IMR-90 (cell line): Measurements from ENCODE around the gene PIP4K2B. TPM values are rescaled to one million over a fixed set of nuclear protein-coding genes. Genes with fewer than 3 reads are reported as not detected.

Experiments
- ATAC-seq: fragments of 200-7000 bp; cut with Tn5 transposase; 2 replicates; pipeline ENCODE4 v1.9.1; 2020; ENCODE audit warnings: low read depth, mild to moderate bottlenecking, moderate library complexity
- BruUV-seq: library from RNA; stranded (reverse); fragments of 400-500 nt; replicated peaks from 2 replicates; lab custom pipeline; 2021; lab: Mats Ljungman, UMichigan
- CTCF ChIA-PET: fragments of 300-600 bp; formaldehyde crosslinking; extraction: SDS; loops from one replicate; lab custom pipeline; 2021; ENCODE audit warnings: antibody characterized with exemption; lab: Yijun Ruan, JAX
- POLR2A ChIA-PET: fragments of 300-600 bp; sonication (Branson Sonifier 250); formaldehyde crosslinking; loops from one replicate; lab custom pipeline; 2022; ENCODE audit warnings: antibody characterized with exemption; ENCODE audit not compliant: unreplicated experiment; lab: Charles Lee
- DNase-seq: peaks from one replicate; pipeline ENCODE4 v3.0.0; 2013
- H2AFZ ChIP-seq: replicated peaks from 2 replicates; pipeline ENCODE3; 2013; ENCODE audit warnings: low read length, mild to moderate bottlenecking; ENCODE audit not compliant: poor library complexity
- H2AK5ac ChIP-seq: 2 replicates; pipeline ENCODE4 v1.6.1; 2013; ENCODE audit warnings: low read depth, low read length, inconsistent platforms
- H2AK9ac ChIP-seq: replicated peaks from 2 replicates; pipeline ENCODE3; 2013; ENCODE audit warnings: mild to moderate bottlenecking, low read depth, low read length, moderate library complexity; ENCODE audit not compliant: poor library complexity
- H2BK120ac ChIP-seq: 2 replicates; pipeline ENCODE4 v1.6.1; 2013; ENCODE audit warnings: low read depth, low read length, inconsistent platforms
- H2BK15ac ChIP-seq: 3 replicates; pipeline ENCODE4 v1.6.1; 2013; ENCODE audit warnings: low read depth, low read length, inconsistent platforms
- H2BK20ac ChIP-seq: 2 replicates; pipeline ENCODE4 v1.6.1; 2013; ENCODE audit warnings: low read depth, mild to moderate bottlenecking, inconsistent platforms, low read length, moderate library complexity
- H2BK5ac ChIP-seq: 2 replicates; pipeline ENCODE4 v1.6.1; 2013; ENCODE audit warnings: mild to moderate bottlenecking, low read depth, low read length, inconsistent platforms; ENCODE audit not compliant: poor library complexity, severe bottlenecking
- H3K14ac ChIP-seq: replicated peaks from 2 replicates; pipeline ENCODE4 v1.6.1; 2013; ENCODE audit warnings: low read depth, low read length, inconsistent platforms
- H3K18ac ChIP-seq: 2 replicates; pipeline ENCODE4 v1.6.1; 2013; ENCODE audit warnings: low read depth, low read length, control low read depth
- H3K23ac ChIP-seq: 2 replicates; pipeline ENCODE4 v1.6.1; 2013; ENCODE audit warnings: low read depth, low read length, inconsistent platforms
- H3K27ac ChIP-seq: 2 replicates; pipeline ENCODE4 v1.5.1; 2013; ENCODE audit warnings: mild to moderate bottlenecking, control low read depth, low read length; ENCODE audit not compliant: insufficient read depth
- H3K27me3 ChIP-seq: 2 replicates; pipeline ENCODE4 v1.6.1; 2013; ENCODE audit warnings: low read length; ENCODE audit not compliant: control insufficient read depth, insufficient read depth
- H3K36me3 ChIP-seq: 2 replicates; pipeline ENCODE4 v1.6.1; 2013; ENCODE audit warnings: low read length, mixed read lengths; ENCODE audit not compliant: control insufficient read depth, insufficient read depth
- H3K4ac ChIP-seq: 2 replicates; pipeline ENCODE4 v1.6.1; 2013; ENCODE audit warnings: low read depth, low read length, inconsistent platforms
- H3K4me1 ChIP-seq: 2 replicates; pipeline ENCODE4 v1.6.1; 2013; ENCODE audit warnings: low read length, mixed read lengths; ENCODE audit not compliant: control insufficient read depth, insufficient read depth
- H3K4me2 ChIP-seq: 2 replicates; pipeline ENCODE4 v1.6.1; 2013; ENCODE audit warnings: low read depth, mild to moderate bottlenecking, control low read depth, low read length, moderate library complexity
- H3K4me3 ChIP-seq: 2 replicates; pipeline ENCODE4 v1.5.1; 2013; ENCODE audit warnings: low read depth, mild to moderate bottlenecking, control low read depth, low read length, moderate library complexity; ENCODE audit not compliant: insufficient read depth
- H3K56ac ChIP-seq: 2 replicates; pipeline ENCODE4 v1.6.1; 2013; ENCODE audit warnings: low read length, inconsistent platforms; ENCODE audit not compliant: insufficient read depth; ENCODE audit errors: extremely low read depth
- H3K79me1 ChIP-seq, 2 experiments: 2 replicates each; pipeline ENCODE4 v1.6.1; 2013; ENCODE audit warnings: low read length in 2 of 2, inconsistent platforms in 1 of 2, low read depth in 1 of 2
- H3K9ac ChIP-seq: 2 replicates; pipeline ENCODE4 v1.6.1; 2013; ENCODE audit warnings: low read depth, low read length, control low read depth
- H3K9me1 ChIP-seq: 2 replicates; pipeline ENCODE4 v1.6.1; 2013; ENCODE audit warnings: low read length, inconsistent platforms; ENCODE audit not compliant: insufficient read depth
- H3K9me3 ChIP-seq: 2 replicates; pipeline ENCODE4 v1.6.1; 2013; ENCODE audit warnings: low read length; ENCODE audit not compliant: control insufficient read depth, insufficient read depth
- H4K20me1 ChIP-seq: 2 replicates; pipeline ENCODE4 v1.6.1; 2013; ENCODE audit warnings: low read length, inconsistent platforms; ENCODE audit not compliant: insufficient read depth
- H4K5ac ChIP-seq: 2 replicates; pipeline ENCODE4 v1.6.1; 2013; ENCODE audit warnings: mild to moderate bottlenecking, low read depth, low read length, control low read depth
- H4K8ac ChIP-seq, 2 experiments: 2 replicates each; pipeline ENCODE4 v1.6.1; 2013; ENCODE audit warnings: low read depth in 2 of 2, low read length in 2 of 2, control low read depth in 1 of 2, inconsistent platforms in 1 of 2
- H4K91ac ChIP-seq: 2 replicates; pipeline ENCODE4 v1.6.1; 2013; ENCODE audit warnings: low read depth, low read length, inconsistent platforms; ENCODE audit not compliant: insufficient read depth
- CHD1 ChIP-seq: IDR thresholded peaks from 2 replicates; pipeline ENCODE4 v1.6.1; 2012; ENCODE audit warnings: low read depth, low read length, improper control_type of control experiment
- MAZ ChIP-seq: IDR thresholded peaks from 2 replicates; pipeline ENCODE4 v1.6.1; 2012; ENCODE audit warnings: low read depth, mild to moderate bottlenecking, low read length, improper control_type of control experiment, moderate library complexity, borderline replicate concordance
- NFE2L2 ChIP-seq: fragments of 150-350 bp; IDR thresholded peaks from 2 replicates; pipeline ENCODE4 v1.6.1; 2016; ENCODE audit warnings: low read depth, mild to moderate bottlenecking, low read length
- POLR2A ChIP-seq: IDR thresholded peaks from 2 replicates; pipeline ENCODE4 v1.6.1; 2012; ENCODE audit warnings: mild to moderate bottlenecking, low read depth, low read length
- SMC3 ChIP-seq: fragments of 150-350 bp; IDR thresholded peaks from 2 replicates; pipeline ENCODE4 v1.6.1; 2016; ENCODE audit warnings: low read depth, mild to moderate bottlenecking, antibody characterized with exemption, low read length, moderate library complexity
- WGBS, 2 experiments: methylation state at CpG; one replicate each; pipeline versions ENCODE4 v1.1.5 to v1.1.7; 2013; ENCODE audit warnings: missing lambda C conversion rate in 2 of 2; ENCODE audit not compliant: insufficient read length in 1 of 2; ENCODE audit errors: extremely low coverage in 2 of 2; 5-methylcytosine and 5-hydroxymethylcytosine counted together
- dilution Hi-C: fragments of 300-500 bp; cut with HindIII; formaldehyde crosslinking; loops from one replicate; pipeline ENCODE4 v1.14.3; 2018; ENCODE audit warnings: low sequenced_read_pairs; ENCODE audit not compliant: unreplicated experiment
- in situ Hi-C: fragments of 300-500 bp; cut with MboI; formaldehyde crosslinking; loops from 3 replicates; pipeline ENCODE4 v1.14.3; 2019; ENCODE audit warnings: low sequenced_read_pairs, inconsistent platforms, mixed read lengths
- intact Hi-C: fragments of 100-400 bp; cut with micrococcal nuclease; formaldehyde crosslinking; loops from 2 replicates; pipeline ENCODE4 v1.10.0; 2022
- polyA plus RNA-seq, 3 experiments: library from polyadenylated mRNA; depleted of rRNA; stranded (reverse); fragments of >200 nt; gene quantifications; 2 replicates each; pipeline ENCODE4 v1.2.3, GENCODE V29; 2012; ENCODE audit warnings: low replicate concordance in 1 of 3
- total RNA-seq: library from RNA; depleted of rRNA; stranded (reverse); fragments of >200 nt; gene quantifications from 2 replicates; pipeline ENCODE4 v1.2.3, GENCODE V29; 2012
- TF ChIP-seq, protein P1 (sequence below): conservative IDR thresholded peaks from 2 replicates; pipeline ENCODE4 v1.5.1; 2012; ENCODE audit warnings: mild to moderate bottlenecking, low read depth, low read length, improper control_type of control experiment
- TF ChIP-seq, protein P2 (sequence below): fragments of 150-350 bp; IDR thresholded peaks from 2 replicates; pipeline ENCODE4 v1.6.1; 2016; ENCODE audit warnings: low read depth, mild to moderate bottlenecking, low read length, moderate library complexity, borderline replicate concordance

Gene PIP4K2B
- total and polyA plus RNA-seq, 2 of the 4 experiments (the other 2 are of a cell fraction): 40.0 to 40.2 TPM

DNA sequence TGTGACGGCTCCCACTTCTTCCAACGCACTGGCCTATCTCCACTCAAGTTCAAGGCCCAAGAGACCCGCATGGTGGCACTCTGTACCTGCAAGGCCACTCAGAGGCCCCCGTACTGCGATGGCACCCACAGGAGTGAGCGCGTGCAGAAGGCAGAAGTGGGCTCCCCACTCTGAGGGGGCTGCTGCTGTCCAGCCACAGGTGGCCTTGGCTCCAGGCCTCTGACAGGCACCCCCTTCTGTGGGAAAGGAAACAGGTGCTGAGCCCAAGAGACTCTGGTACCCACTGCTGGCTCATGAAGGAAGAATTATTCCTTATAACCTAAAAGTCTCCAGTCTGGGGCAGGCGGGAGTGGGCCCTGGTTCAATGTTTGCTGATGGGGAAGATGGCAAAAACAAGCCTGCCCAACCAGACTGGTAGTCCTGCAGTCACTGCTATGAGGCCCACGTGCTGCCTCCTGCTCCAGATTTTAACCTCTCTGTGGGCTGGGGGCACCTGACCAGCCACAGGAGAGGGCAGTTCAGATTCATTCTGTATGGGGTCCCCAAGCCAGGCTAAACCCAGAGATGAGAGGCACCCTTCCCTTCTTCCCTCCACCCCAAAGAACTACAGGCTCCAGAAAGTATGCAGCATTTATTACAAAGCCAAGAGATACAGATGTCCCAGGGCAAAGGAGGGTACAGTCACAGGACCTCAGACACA lies 65.9 kb downstream of the PIP4K2B start:
- Histone ChIP-seq H3K4me1 (peaks cover 15% of the 10 kb centered on the region), H2AFZ (no peak overlapping the region), H3K23ac (no peak overlapping the region), H4K8ac (no peak overlapping the region), H3K9me3 (no peaks in the 10 kb centered on the region), H2AK5ac (no peak overlapping the region), H3K27ac (no peak overlapping the region), H4K20me1 (peaks cover 36% of the 10 kb centered on the region), H2BK20ac (no peak overlapping the region), H2AK9ac (no peak overlapping the region), H2BK5ac (no peak overlapping the region), H3K27me3 (no peaks in the 10 kb centered on the region), H4K91ac (no peak overlapping the region), H3K14ac (no peak overlapping the region), H3K9me1 (0 out of 2 replicates have a peak, but pooled peaks cover 11% of the 10 kb centered on the region), H3K36me3 (peaks cover 41% of the 10 kb centered on the region), H3K18ac (no peak overlapping the region), H3K4me2 (no peak overlapping the region), H3K4me3 (no peak overlapping the region), H4K5ac (no peak overlapping the region), H3K79me1 (peaks cover 11 to 69% of the 10 kb centered on the region in 2 experiments; a peak in 3 of 4 replicates), H3K4ac (no peak overlapping the region), H3K56ac (no peak overlapping the region), H2BK120ac (no peak overlapping the region), H2BK15ac (no peak overlapping the region), H3K9ac (no peak overlapping the region)
- dilution Hi-C loops: no loop called here
- CTCF ChIA-PET: no interaction called here
- in situ Hi-C loops: loop anchor here (5.0 kb wide), 1 partner anchor 56 kb away; no protein-coding TSS in a partner anchor
- intact Hi-C loops: no loop called here
- ATAC-seq: no peak
- 93% methylated on average over 3 of the region's 9 CpGs; no CpG with 5 or more reads in 1 of the 2 experiments for WGBS, 2 experiments
- DNase-seq: no peak
- TF ChIP-seq, protein P1, sequence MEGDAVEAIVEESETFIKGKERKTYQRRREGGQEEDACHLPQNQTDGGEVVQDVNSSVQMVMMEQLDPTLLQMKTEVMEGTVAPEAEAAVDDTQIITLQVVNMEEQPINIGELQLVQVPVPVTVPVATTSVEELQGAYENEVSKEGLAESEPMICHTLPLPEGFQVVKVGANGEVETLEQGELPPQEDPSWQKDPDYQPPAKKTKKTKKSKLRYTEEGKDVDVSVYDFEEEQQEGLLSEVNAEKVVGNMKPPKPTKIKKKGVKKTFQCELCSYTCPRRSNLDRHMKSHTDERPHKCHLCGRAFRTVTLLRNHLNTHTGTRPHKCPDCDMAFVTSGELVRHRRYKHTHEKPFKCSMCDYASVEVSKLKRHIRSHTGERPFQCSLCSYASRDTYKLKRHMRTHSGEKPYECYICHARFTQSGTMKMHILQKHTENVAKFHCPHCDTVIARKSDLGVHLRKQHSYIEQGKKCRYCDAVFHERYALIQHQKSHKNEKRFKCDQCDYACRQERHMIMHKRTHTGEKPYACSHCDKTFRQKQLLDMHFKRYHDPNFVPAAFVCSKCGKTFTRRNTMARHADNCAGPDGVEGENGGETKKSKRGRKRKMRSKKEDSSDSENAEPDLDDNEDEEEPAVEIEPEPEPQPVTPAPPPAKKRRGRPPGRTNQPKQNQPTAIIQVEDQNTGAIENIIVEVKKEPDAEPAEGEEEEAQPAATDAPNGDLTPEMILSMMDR: no peak
- TF ChIP-seq POLR2A: no peak
- TF ChIP-seq, protein P2, sequence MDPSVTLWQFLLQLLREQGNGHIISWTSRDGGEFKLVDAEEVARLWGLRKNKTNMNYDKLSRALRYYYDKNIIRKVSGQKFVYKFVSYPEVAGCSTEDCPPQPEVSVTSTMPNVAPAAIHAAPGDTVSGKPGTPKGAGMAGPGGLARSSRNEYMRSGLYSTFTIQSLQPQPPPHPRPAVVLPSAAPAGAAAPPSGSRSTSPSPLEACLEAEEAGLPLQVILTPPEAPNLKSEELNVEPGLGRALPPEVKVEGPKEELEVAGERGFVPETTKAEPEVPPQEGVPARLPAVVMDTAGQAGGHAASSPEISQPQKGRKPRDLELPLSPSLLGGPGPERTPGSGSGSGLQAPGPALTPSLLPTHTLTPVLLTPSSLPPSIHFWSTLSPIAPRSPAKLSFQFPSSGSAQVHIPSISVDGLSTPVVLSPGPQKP: no peak
- TF ChIP-seq MAZ: no peak
- no peak for TF ChIP-seq CHD1
- no peak for TF ChIP-seq NFE2L2
- no peak for TF ChIP-seq SMC3
- POLR2A ChIA-PET: no interaction called here
- no TSS peak for BruUV-seq
